Heart left ventricle (tissue), 16 donors: Measurements from ENCODE around the gene SCYL1. TPM values are rescaled to one million over a fixed set of nuclear protein-coding genes. Genes with fewer than 3 reads are reported as not detected.

Source experiments
- ATAC-seq, 4 donors: fragments of 200-7000 bp; cut with Tn5 transposase; one replicate each; pipeline ENCODE4 v1.9.1; 2020 to 2022; ENCODE audit warnings: moderate library complexity in 4 of 4, mild to moderate bottlenecking in 3 of 4, moderate number of reproducible peaks in 1 of 4
- DNase-seq, 5 donors: peaks; one replicate each; pipeline ENCODE4 v3.0.0-alpha.2; 2020
- H3K27ac ChIP-seq, 12 donors: fragments of 200-600 bp; sonication (generic) in 4 of 12; one replicate each; pipeline versions ENCODE4 v1.5.0 to v1.8.0; 2016 to 2022; ENCODE audit warnings: mild to moderate bottlenecking in 2 of 12
- H3K27me3 ChIP-seq, 9 donors: fragments of 200-600 bp; sonication (generic) in 2 of 9; one replicate each; pipeline versions ENCODE4 v1.5.1 to v1.8.0; 2016 to 2022; ENCODE audit warnings: mild to moderate bottlenecking in 3 of 9
- H3K36me3 ChIP-seq, 9 donors: fragments of 200-600 bp; sonication (generic) in 2 of 9; one replicate each; pipeline versions ENCODE4 v1.5.0 to v1.8.0; 2018 to 2022; ENCODE audit warnings: mild to moderate bottlenecking in 2 of 9
- H3K4me1 ChIP-seq, 12 donors: fragments of 200-600 bp; sonication (generic) in 4 of 12; one replicate each; pipeline versions ENCODE4 v1.5.0 to v1.8.0; 2016 to 2022; ENCODE audit warnings: mild to moderate bottlenecking in 3 of 12
- H3K4me3 ChIP-seq, 12 donors: fragments of 200-600 bp; sonication (generic) in 4 of 12; one replicate each; pipeline versions ENCODE4 v1.5.0 to v1.8.0; 2017 to 2022; ENCODE audit warnings: mild to moderate bottlenecking in 9 of 12, moderate library complexity in 4 of 12
- H3K9me3 ChIP-seq, 12 donors: fragments of 200-600 bp; sonication (generic) in 4 of 12; one replicate each; pipeline versions ENCODE4 v1.5.0 to v1.8.0; 2016 to 2022; ENCODE audit warnings: mild to moderate bottlenecking in 1 of 12
- POLR2A ChIP-seq, 2 donors: fragments of 450-650 bp; IDR thresholded peaks; one replicate each; pipeline ENCODE4 v1.6.1; 2017; ENCODE audit warnings: antibody characterized with exemption in 2 of 2, mild to moderate bottlenecking in 2 of 2, moderate library complexity in 2 of 2
- WGBS, 4 donors: extraction: QIAGEN DNeasy Blood & Tissue Kit in 2 of 4; methylation state at CpG; one replicate each; pipeline versions ENCODE4 v1.1.5 to v1.1.7; 2013 to 2018; 5-methylcytosine and 5-hydroxymethylcytosine counted together
- intact Hi-C, 10 donors: fragments of 100-400 bp; cut with DNase I; formaldehyde crosslinking; loops; one replicate each; pipeline versions ENCODE4 v1.11.1 to v1.14.2; 2022
- polyA plus RNA-seq, 2 donors: library from polyadenylated mRNA; stranded (reverse); fragments of 200-250 nt; gene quantifications; one replicate each; pipeline ENCODE4 v1.2.3, GENCODE V29; 2013
- total RNA-seq, 9 donors: library from RNA; depleted of rRNA in 2 of 9; stranded (reverse); fragments of >200 nt in 2 of 9; fragmentation: NEBNext Ultra II Directional in 3 of 9; extraction: Animal tissue kit (Norgen Biotek cat#: 25700) in 3 of 9; gene quantifications; one replicate each; pipeline versions ENCODE4 v1.1.0 to v1.2.4, GENCODE V29; 2016 to 2023
- TF ChIP-seq, protein P1 (sequence below), 12 donors: fragments of 200-600 bp; sonication (generic) in 4 of 12; IDR thresholded peaks; one replicate each; pipeline versions ENCODE4 v1.5.0 to v1.8.0; 2018 to 2022; ENCODE audit warnings: antibody characterized with exemption in 12 of 12, mild to moderate bottlenecking in 5 of 12
- donor health status: ischemic (EF 13 %, LVEDD 7.1; RV severe dilation, severe dysfunction).
- donor health status: healthy with polysubstance abuse.
- donor health status: DM: no; HTN: yes; CAD: no.
- donor health status: DM: no; HTN: no; CAD: no.
- donor health status: ischemic (EF 25% LVEDD 6.9; RV normal size, moderate dysfunction).
- donor health status: ischemic (EF 25% LVEDD 5.7; RV mildly dilated, moderate dysfunction).
- donor health status: healthy.
- donor health status: DM: yes; HTN: yes; CAD: no.
- donor health status: ischemic (EF 35%, LVEDD 5.7; RV mildly dilated, moderate dysfunction).
- donor health status: nonischemic (EF 11% LVEDD 7.7; RV severe dilation, severe dysfunction).
- donor health status: DM: yes; HTN: yes; CAD: no.
- donor health status: PGD.
- donor health status: ischemic (EF 29% LVEDD 5.4; RV normal size, mild dysfunction).
- donor health status: nonischemic (EF 23%, LVEDD 6.1; RV moderate dilation, normal function).

Gene SCYL1
- total and polyA plus RNA-seq, 11 donors: 51.6 to 135 (median 64.2) TPM

GRCh38 chr11:65491614-65492386, 33.1 kb upstream of the SCYL1 start:
- intact Hi-C loops: loop anchor here in 1 of 10 donors (2.0 kb wide), 1 partner anchor 13 kb away; no protein-coding TSS in a partner anchor
- H3K36me3 ChIP-seq: no peaks in the 10 kb centered on the region
- H3K27me3 ChIP-seq: no peaks in the 10 kb centered on the region
- H3K27ac ChIP-seq: peak overlapping the region; percentile 90 to 100 (median 99)
- H3K4me3 ChIP-seq: peak overlapping the region in 3 of 12 donors; percentile 0 to 30 (median 2)
- DNase-seq (peak; percentile 77 to 93 (median 84)), ATAC-seq (peak; percentile 7 to 37 (median 24))
- peaks cover 54 to 98% (median 96%) of the 10 kb centered on the region in 12 donors for H3K4me1 ChIP-seq
- TF ChIP-seq, protein P1, sequence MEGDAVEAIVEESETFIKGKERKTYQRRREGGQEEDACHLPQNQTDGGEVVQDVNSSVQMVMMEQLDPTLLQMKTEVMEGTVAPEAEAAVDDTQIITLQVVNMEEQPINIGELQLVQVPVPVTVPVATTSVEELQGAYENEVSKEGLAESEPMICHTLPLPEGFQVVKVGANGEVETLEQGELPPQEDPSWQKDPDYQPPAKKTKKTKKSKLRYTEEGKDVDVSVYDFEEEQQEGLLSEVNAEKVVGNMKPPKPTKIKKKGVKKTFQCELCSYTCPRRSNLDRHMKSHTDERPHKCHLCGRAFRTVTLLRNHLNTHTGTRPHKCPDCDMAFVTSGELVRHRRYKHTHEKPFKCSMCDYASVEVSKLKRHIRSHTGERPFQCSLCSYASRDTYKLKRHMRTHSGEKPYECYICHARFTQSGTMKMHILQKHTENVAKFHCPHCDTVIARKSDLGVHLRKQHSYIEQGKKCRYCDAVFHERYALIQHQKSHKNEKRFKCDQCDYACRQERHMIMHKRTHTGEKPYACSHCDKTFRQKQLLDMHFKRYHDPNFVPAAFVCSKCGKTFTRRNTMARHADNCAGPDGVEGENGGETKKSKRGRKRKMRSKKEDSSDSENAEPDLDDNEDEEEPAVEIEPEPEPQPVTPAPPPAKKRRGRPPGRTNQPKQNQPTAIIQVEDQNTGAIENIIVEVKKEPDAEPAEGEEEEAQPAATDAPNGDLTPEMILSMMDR (IDR thresholded peaks at IDR 0.05): no peak
- peak in 1 of 2 donors; percentile 51 for TF ChIP-seq POLR2A (IDR thresholded peaks at IDR 0.05)
- H3K9me3 ChIP-seq: no peaks in the 10 kb centered on the region
- 15 to 24% (median 17%) methylated on average over 15 to 17 of the region's 17 CpGs for WGBS, 4 donors

DNA sequence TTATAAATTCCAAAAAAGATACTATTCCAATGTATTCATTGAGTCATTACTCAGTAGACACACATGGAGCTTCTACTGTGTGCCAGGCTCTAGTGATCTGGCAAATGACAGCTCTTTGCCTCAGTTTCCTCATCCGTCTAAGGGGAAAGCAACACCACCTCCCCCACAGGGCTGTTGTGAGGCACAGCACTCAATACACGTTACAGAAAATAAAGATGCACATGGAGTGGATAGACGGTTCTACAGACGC, 32.6 kb upstream of the SCYL1 start:
- DNase-seq (no peak), ATAC-seq (no peak)
- H3K4me3 ChIP-seq: peak overlapping the region in 5 of 12 donors; percentile 1 to 34 (median 13)
- 21 to 38% (median 29%) methylated on average over 4 of the region's 4 CpGs for WGBS, 4 donors
- intact Hi-C loops: loop anchor here in 1 of 10 donors (2.0 kb wide), 1 partner anchor 14 kb away; no protein-coding TSS in a partner anchor
- H3K9me3 ChIP-seq: no peaks in the 10 kb centered on the region
- no peak for TF ChIP-seq POLR2A (IDR thresholded peaks at IDR 0.05)
- TF ChIP-seq, protein P1 (IDR thresholded peaks at IDR 0.05): no peak
- H3K27ac ChIP-seq: peak overlapping the region; percentile 90 to 100 (median 99)
- no peaks in the 10 kb centered on the region for H3K27me3 ChIP-seq
- H3K36me3 ChIP-seq: no peaks in the 10 kb centered on the region
- H3K4me1 ChIP-seq: peaks cover 54 to 96% (median 93%) of the 10 kb centered on the region in 12 donors

DNA sequence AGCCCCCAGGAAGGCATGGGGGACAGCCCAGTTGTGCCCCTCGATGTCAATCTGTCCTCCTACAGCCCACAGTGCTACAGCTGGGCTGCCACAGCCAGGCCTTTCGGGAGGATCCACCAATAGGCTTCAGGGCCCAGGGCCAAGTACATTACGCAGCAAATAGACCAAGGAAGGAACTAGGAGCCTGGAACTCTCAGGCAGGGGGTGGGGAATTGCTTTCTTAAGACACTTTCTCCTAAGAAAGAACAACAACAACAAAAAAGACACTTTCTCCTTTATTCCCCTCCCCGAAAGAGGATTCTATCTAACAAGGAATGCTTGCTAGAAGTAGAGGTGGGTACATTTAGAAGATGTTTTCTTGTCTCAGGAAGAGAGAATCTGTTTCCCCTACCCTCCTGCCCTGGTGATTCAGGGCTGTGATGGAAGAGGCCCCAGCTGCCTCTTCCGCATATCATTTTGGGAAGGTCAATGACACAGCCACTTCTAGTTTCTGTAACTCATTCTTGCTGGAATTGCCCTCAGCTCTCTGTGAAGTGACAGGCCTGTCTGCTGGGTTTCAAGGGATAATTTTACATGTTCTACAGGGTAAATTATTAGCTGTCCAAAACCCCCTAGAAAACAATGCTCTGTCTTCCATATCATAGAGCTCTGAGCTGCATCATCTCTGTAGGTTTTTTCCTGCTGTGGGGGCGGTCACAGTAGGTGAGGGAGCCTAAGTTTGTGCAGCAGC, 32.1 kb upstream of the SCYL1 start:
- H3K27ac ChIP-seq: peak overlapping the region; percentile 90 to 100 (median 99)
- ATAC-seq (peak; percentile 10 to 33 (median 26)), DNase-seq (peak; percentile 85 to 94 (median 90))
- intact Hi-C loops: loop anchor here in 1 of 10 donors (2.0 kb wide), 1 partner anchor 14 kb away; no protein-coding TSS in a partner anchor
- WGBS, 4 donors: 18 to 25% (median 23%) methylated on average over 5 to 6 of the region's 6 CpGs
- H3K36me3 ChIP-seq: no peaks in the 10 kb centered on the region
- H3K4me1 ChIP-seq: peaks cover 54 to 94% (median 92%) of the 10 kb centered on the region in 12 donors
- H3K9me3 ChIP-seq: no peaks in the 10 kb centered on the region
- TF ChIP-seq, protein P1 (IDR thresholded peaks at IDR 0.05): no peak
- TF ChIP-seq POLR2A (IDR thresholded peaks at IDR 0.05): peak in 1 of 2 donors; percentile 58
- H3K4me3 ChIP-seq: peak overlapping the region in 8 of 12 donors; percentile 1 to 34 (median 12)
- no peaks in the 10 kb centered on the region for H3K27me3 ChIP-seq
